Iris pigment epithelial cell (primary cell): Measurements from ENCODE around the gene SKA1.
"Not testable (repeated sequence)": the region's sequence is repeated elsewhere in the genome, so short reads cannot be mapped to it uniquely, and the experiment has no call there.

Experiments
- DNase-seq: peaks from one replicate; pipeline ENCODE4 v3.0.0-alpha.2; 2011; ENCODE audit warnings: low read depth

Gene SKA1

DNA sequence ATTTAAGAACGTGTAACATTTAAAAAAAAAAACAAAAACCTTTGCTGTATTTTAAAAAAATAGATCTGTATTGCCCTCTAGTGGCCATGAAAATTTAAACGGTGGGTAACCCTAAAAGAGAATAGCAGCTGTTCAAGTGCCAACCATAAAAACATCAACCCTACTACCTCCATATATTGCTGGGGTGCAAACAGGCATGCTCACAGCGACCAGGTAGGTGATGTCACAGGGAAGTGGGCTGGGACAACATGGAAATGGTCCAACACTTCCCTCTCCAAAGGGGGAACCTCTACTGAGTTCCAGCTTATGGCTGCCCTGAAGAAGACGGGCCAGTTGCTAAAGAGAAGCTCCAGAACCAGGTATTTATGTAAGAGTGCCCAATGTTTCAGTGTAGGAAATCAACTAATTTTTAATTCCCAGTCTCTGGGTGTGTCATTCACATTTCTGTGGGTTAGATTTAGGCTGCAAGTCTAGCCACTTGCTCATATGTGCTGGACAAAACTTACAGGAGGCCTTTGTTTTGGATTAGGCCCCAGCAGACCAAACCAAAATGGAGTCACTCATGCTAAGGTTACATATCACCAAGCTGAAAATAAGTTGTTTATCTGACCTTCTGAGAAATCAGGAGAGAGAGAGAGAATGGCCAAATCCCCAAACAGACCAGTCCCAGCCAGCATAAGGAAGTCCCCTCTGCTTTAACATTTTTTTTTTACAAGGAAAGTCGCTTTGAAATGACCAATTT lies 54.5 kb downstream of the SKA1 start:
- peak; percentile 32 for DNase-seq

DNA sequence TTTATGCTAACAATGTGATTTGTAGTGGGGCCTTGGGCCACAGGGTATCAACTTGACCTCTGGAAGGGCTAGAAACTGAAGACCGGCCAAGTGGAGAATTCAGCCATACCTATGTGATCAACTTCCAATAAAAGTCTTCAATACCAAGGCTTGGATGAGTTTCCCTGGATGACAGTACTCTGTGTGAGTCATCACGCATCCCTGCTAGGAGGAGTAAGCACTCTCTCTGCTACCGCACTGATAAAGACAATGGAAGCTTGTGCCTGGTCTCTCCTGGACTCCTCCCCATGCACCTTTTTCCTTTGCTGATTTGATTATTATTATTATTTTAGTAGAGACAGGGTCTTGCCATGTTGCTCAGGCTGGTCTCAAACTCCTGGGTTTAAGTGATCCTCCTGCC lies 58.1 kb downstream of the SKA1 start:
- DNase-seq: no peak

DNA sequence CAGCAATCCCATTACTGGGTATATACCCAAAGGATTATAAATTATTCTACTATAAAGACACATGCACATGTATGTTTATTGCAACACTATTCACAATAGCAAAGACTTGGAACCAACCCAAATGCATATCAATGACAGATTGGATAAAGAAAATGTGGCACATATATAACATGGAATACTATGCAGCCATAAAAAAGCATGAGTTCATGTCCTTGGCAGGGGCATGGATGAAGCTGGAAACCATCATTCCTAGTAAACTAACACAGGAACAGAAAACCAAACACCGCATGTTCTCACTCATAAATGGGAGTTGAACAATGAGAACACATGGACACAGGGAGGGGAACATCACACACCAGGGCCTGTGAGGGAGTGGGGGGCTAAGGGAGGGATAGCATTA lies 61.9 kb downstream of the SKA1 start:
- not testable (repeated sequence) for DNase-seq

DNA sequence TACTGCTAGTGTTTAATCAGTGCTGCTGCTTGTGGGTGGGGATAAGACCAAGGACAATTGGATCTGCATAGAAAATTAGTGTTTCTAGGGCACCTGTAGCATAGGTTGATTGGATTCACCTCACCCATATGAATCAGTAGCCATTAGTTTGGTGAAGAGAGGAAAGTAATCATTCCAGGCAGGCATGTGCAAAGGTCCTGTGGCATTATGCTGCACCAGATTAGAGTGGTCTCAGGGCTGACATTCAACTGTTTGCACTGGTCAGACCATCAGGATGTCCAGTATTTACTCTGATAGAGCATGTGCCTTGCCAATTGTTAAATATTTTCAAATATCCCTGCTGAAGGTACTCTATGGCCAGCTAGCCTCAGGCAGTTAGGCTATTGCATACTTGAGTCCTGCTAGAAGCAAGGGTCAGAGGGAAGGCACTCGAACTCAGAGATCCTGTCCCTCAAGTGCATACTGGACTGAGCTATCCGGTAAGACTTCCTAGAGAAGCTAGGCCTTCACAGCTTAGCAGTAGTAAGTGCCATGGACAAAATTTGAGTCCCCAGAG lies 64.7 kb downstream of the SKA1 start:
- DNase-seq: no peak

DNA sequence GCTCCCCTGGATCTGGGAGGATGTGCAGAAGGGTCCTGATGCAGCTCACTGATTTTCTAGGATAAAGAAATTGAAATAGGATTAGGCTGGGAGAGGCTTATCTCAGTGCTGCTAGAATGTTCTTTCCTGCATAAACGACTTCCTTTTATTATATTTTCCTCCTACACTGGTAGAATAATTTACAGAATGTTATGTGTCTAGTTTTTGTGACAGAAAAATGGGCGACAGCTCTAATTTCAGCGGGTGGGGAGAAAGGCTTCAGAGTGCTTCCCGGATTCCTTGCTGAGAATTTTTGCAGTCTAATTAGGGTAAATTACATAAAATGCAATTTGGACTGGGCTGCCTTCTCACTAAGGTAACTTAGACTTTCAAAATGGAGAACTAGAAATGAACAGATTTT lies 66.2 kb downstream of the SKA1 start:
- no peak for DNase-seq

DNA sequence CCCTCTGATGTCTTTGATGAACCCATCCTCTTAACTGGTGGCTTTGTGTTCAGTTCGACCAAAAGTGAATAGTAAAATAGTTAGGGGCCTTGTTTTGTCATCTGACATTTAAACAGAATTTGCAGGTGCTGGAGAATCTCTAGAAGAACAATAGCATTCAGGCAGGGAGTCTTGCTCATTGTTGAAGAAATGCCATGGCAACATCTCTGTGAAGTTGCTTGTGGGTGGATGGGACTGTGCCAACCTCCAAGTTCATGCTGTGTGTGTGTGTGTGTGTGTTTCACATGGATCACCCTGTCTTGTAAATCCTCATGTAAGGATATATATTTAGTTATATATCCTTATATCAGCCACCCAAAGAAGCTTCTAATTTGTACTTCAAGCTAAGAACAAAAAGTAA lies 66.7 kb downstream of the SKA1 start:
- DNase-seq: no peak
